Uterus (tissue), 2 donors: ENCODE measurements around the gene CHST11.

Experiments
- CTCF ChIP-seq, 4 experiments: fragments of 200-600 bp in 2 of 4; fragments of 450-650 bp in 2 of 4; sonication (generic) in 2 of 4; IDR thresholded peaks; one replicate each; pipeline ENCODE4 v1.5.1; 2016 to 2019; ENCODE audit warnings: antibody characterized with exemption in 4 of 4, mild to moderate bottlenecking in 2 of 4, moderate library complexity in 1 of 4
- POLR2A ChIP-seq, 2 donors: fragments of 450-650 bp; IDR thresholded peaks; one replicate each; pipeline ENCODE4 v1.6.1; 2016; ENCODE audit warnings: antibody characterized with exemption in 2 of 2, mild to moderate bottlenecking in 1 of 2, moderate library complexity in 1 of 2

GRCh38 chr12:104756901-104757300 lies 300.2 kb downstream of the CHST11 start:
- TF ChIP-seq CTCF (IDR thresholded peaks at IDR 0.05) (no peak), POLR2A (IDR thresholded peaks at IDR 0.05) (no peak)
